Measurements from ENCODE around the gene CDK2. TPM values are rescaled to one million over a fixed set of nuclear protein-coding genes. Genes with fewer than 3 reads are reported as not detected.
"Not testable (repeated sequence)": the region's sequence is repeated elsewhere in the genome, so short reads cannot be mapped to it uniquely, and the experiment has no call there.

Gene CDK2
- 69.2 TPM for polyA plus RNA-seq (ENCODE audit: insufficient read length)
- long read RNA-seq, donor 1, transcript CDK2-201 (7 exons, 2,296 nt), result major isoform, 9 of 20 reads
- long read RNA-seq, donor 1, partial matches to known transcripts, result 8 of 20 reads
- long read RNA-seq, donor 1, other reads (novel, unspliced or antisense), result 0 of 20 reads
- long read RNA-seq, donor 2, transcript CDK2-208 (6 exons, 2,598 nt), result major isoform, 5 of 11 reads
- long read RNA-seq, donor 2, partial matches to known transcripts, result 0 of 11 reads
- long read RNA-seq, donor 2, other reads (novel, unspliced or antisense), result 0 of 11 reads
- long read RNA-seq, donor 3, transcript CDK2-201 (7 exons, 2,296 nt), result major isoform, 10 of 16 reads
- long read RNA-seq, donor 3, partial matches to known transcripts, result 0 of 16 reads
- long read RNA-seq, donor 3, other reads (novel, unspliced or antisense), result 0 of 16 reads
- long read RNA-seq, donor 4, partial matches to known transcripts, result 0 of 3 reads
- long read RNA-seq, donor 4, other reads (novel, unspliced or antisense), result 0 of 3 reads
- long read RNA-seq, donor 5, transcript CDK2-201 (7 exons, 2,296 nt), result major isoform, 20 of 121 reads
- long read RNA-seq, donor 5, partial matches to known transcripts, result 93 of 121 reads
- long read RNA-seq, donor 5, other reads (novel, unspliced or antisense), result 0 of 121 reads
- long read RNA-seq, donor 6, transcript CDK2-201 (7 exons, 2,296 nt), result major isoform, 7 of 77 reads
- long read RNA-seq, donor 6, partial matches to known transcripts, result 65 of 77 reads
- long read RNA-seq, donor 6, other reads (novel, unspliced or antisense), result 0 of 77 reads
- long read RNA-seq, donor 7, transcript CDK2-201 (7 exons, 2,296 nt), result major isoform, 18 of 30 reads
- long read RNA-seq, donor 7, transcript CDK2-208 (6 exons, 2,598 nt), result minor isoform, 5 of 30 reads
- long read RNA-seq, donor 7, partial matches to known transcripts, result 0 of 30 reads
- long read RNA-seq, donor 7, other reads (novel, unspliced or antisense), result 0 of 30 reads
- long read RNA-seq, donor 8, partial matches to known transcripts, result 0 of 2 reads
- long read RNA-seq, donor 8, other reads (novel, unspliced or antisense), result 0 of 2 reads

- peak; percentile 92 for DNase-seq
These were observed at the start of gene CDK2 for GRCh38 chr12:55966408-55967281. Gene CDK2 (plus strand): TSS chr12:55966830. CDS start chr12:55967009, 179 bp downstream.

- DNase-seq, result not testable (repeated sequence)
These were observed 47.6 kb upstream of the CDK2 start for GRCh38 chr12:55919032-55919431.

- no peak for DNase-seq
These were observed 44.5 kb upstream of the CDK2 start for GRCh38 chr12:55922126-55922525.

- not testable (repeated sequence) for DNase-seq
These were observed 43.0 kb upstream of the CDK2 start for GRCh38 chr12:55923648-55924047.

GRCh38 chr12:55925371-55925770 is 41.3 kb upstream of the CDK2 start:
- DNase-seq, result no peak

- DNase-seq, result no peak
These were observed 40.5 kb upstream of the CDK2 start for GRCh38 chr12:55925870-55926737.

- peak; percentile 94 for DNase-seq
These were observed 39.7 kb upstream of the CDK2 start for GRCh38 chr12:55926738-55927587.

GRCh38 chr12:55927588-55928502 is 38.8 kb upstream of the CDK2 start, which contains the start of gene PYM1:
Gene PYM1 (minus strand): TSS chr12:55927894. CDS start chr12:55927761, 133 bp downstream.
- peak; percentile 68 for DNase-seq

GRCh38 chr12:55929306-55929791 is 37.3 kb upstream of the CDK2 start:
- no peak for DNase-seq

GRCh38 chr12:55930771-55931316 is 35.8 kb upstream of the CDK2 start, which contains the start of gene DGKA:
Gene DGKA (plus strand): TSS chr12:55931162. CDS start chr12:55936504, 5,342 bp downstream.
- DNase-seq, result peak; percentile 55

- peak; percentile 5 for DNase-seq
These were observed 35.3 kb upstream of the CDK2 start for GRCh38 chr12:55931317-55931779.

- peak; percentile 56 for DNase-seq
These were observed 34.7 kb upstream of the CDK2 start for GRCh38 chr12:55931780-55932550.

- DNase-seq, result peak; percentile 8
These were observed 34.1 kb upstream of the CDK2 start for GRCh38 chr12:55932551-55932910.

- DNase-seq, result no peak
These were observed 33.3 kb upstream of the CDK2 start for GRCh38 chr12:55933169-55933798.

- no peak for DNase-seq
These were observed 32.6 kb upstream of the CDK2 start for GRCh38 chr12:55933799-55934742.

All from left kidney (tissue), 8 donors.